Gastroesophageal sphincter (tissue), 4 donors: ENCODE results near the gene RRAS. TPM values are rescaled to one million over a fixed set of nuclear protein-coding genes. Genes with fewer than 3 reads are reported as not detected.

Experiments used
- ATAC-seq: fragments of 150-250 bp; one replicate; pipeline ENCODE4 v1.9.1; 2016; ENCODE audit warnings: mild to moderate bottlenecking, moderate library complexity
- H3K27ac ChIP-seq, 4 donors: fragments of 200-600 bp; sonication (generic) in 3 of 4; 1 replicate in 3 of 4; 2 replicates in 1 of 4; pipeline ENCODE4 v1.5.1; 2016 to 2019
- H3K27me3 ChIP-seq: fragments of 200-600 bp; sonication (generic); one replicate; pipeline ENCODE4 v1.5.1; 2019
- H3K36me3 ChIP-seq, 2 donors: fragments of 200-600 bp; sonication (generic); one replicate each; pipeline ENCODE4 v1.5.1; 2019; ENCODE audit warnings: control low read depth in 1 of 2
- H3K4me1 ChIP-seq, 3 donors: fragments of 200-600 bp; sonication (generic); 1 replicate in 2 of 3; 2 replicates in 1 of 3; pipeline ENCODE4 v1.5.1; 2016 to 2019; ENCODE audit warnings: control low read depth in 2 of 3
- H3K4me3 ChIP-seq, 2 donors: fragments of 200-600 bp; sonication (generic); one replicate each; pipeline ENCODE4 v1.5.1; 2019; ENCODE audit warnings: mild to moderate bottlenecking in 1 of 2, moderate library complexity in 1 of 2
- H3K9me3 ChIP-seq, 3 donors: fragments of 200-600 bp; sonication (generic); one replicate each; pipeline ENCODE4 v1.5.1; 2017 to 2019; ENCODE audit warnings: control low read depth in 2 of 3
- EP300 ChIP-seq: sonication (generic); formaldehyde crosslinking; IDR thresholded peaks from one replicate; pipeline ENCODE4 v1.6.1; 2017; ENCODE audit warnings: antibody characterized with exemption, mild to moderate bottlenecking
- POLR2A ChIP-seq, 2 donors: fragments of 450-650 bp; IDR thresholded peaks; one replicate each; pipeline ENCODE4 v1.6.1; 2017; ENCODE audit warnings: antibody characterized with exemption in 2 of 2, mild to moderate bottlenecking in 2 of 2, moderate library complexity in 1 of 2
- POLR2AphosphoS5 ChIP-seq: sonication (generic); formaldehyde crosslinking; IDR thresholded peaks from one replicate; pipeline ENCODE4 v1.6.1; 2017; ENCODE audit warnings: antibody characterized with exemption
- WGBS, 2 donors: methylation state at CpG; one replicate each; pipeline ENCODE4 v1.1.5; 2018; ENCODE audit warnings: low coverage in 1 of 2; 5-methylcytosine and 5-hydroxymethylcytosine counted together
- total RNA-seq, 4 donors: library from RNA; depleted of rRNA; stranded (reverse); fragments of >200 nt; gene quantifications; one replicate each; pipeline ENCODE4 v1.1.0, GENCODE V29; 2016
- TF ChIP-seq, protein P1 (sequence below), 4 experiments: fragments of 200-600 bp in 2 of 4; fragments of 450-650 bp in 2 of 4; sonication (generic) in 1 of 4; IDR thresholded peaks; one replicate each; pipeline ENCODE4 v1.5.1; 2017 to 2019; ENCODE audit warnings: antibody characterized with exemption in 4 of 4, mild to moderate bottlenecking in 2 of 4, moderate library complexity in 2 of 4

RRAS gene
- total RNA-seq, 4 donors from 2014 or later, result 100 to 162 (median 136) TPM

DNA sequence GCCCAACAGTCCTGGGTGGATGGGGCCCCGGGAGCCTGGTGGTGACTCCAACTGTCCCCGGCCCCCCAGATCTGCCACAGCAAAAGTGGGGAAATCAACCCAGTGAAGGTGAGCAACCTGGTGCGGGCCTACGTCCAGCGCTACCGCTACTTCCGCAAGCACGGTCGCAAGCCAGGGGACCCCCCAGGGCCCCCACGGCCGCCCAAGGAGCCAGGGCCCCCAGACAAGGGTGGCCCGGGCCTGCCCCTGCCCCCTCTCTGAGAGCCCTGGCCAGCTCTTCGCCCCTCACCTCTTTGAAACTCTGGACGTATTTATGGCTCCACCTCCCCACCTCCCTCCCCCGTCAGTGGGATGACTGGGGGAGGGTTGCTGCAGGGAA, 18.2 kb upstream of the RRAS start:
- WGBS, 2 donors, result no CpG with 5 or more reads among the region's 15 CpGs
- no peaks in the 10 kb centered on the region for H3K27me3 ChIP-seq
- H3K36me3 ChIP-seq, result peaks cover 0 to 100% of the 10 kb centered on the region in 2 donors
- no peak overlapping the region for H3K27ac ChIP-seq
- no peak for ATAC-seq
- no peak overlapping the region for H3K4me3 ChIP-seq
- peaks cover 0 to 4% (median 0%) of the 10 kb centered on the region in 3 donors for H3K4me1 ChIP-seq
- TF ChIP-seq, protein P1, sequence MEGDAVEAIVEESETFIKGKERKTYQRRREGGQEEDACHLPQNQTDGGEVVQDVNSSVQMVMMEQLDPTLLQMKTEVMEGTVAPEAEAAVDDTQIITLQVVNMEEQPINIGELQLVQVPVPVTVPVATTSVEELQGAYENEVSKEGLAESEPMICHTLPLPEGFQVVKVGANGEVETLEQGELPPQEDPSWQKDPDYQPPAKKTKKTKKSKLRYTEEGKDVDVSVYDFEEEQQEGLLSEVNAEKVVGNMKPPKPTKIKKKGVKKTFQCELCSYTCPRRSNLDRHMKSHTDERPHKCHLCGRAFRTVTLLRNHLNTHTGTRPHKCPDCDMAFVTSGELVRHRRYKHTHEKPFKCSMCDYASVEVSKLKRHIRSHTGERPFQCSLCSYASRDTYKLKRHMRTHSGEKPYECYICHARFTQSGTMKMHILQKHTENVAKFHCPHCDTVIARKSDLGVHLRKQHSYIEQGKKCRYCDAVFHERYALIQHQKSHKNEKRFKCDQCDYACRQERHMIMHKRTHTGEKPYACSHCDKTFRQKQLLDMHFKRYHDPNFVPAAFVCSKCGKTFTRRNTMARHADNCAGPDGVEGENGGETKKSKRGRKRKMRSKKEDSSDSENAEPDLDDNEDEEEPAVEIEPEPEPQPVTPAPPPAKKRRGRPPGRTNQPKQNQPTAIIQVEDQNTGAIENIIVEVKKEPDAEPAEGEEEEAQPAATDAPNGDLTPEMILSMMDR (IDR thresholded peaks at IDR 0.05), result no peak
- TF ChIP-seq POLR2A (IDR thresholded peaks at IDR 0.05) (no peak), POLR2AphosphoS5 (no peak), EP300 (no peak)
- no peaks in the 10 kb centered on the region for H3K9me3 ChIP-seq

DNA sequence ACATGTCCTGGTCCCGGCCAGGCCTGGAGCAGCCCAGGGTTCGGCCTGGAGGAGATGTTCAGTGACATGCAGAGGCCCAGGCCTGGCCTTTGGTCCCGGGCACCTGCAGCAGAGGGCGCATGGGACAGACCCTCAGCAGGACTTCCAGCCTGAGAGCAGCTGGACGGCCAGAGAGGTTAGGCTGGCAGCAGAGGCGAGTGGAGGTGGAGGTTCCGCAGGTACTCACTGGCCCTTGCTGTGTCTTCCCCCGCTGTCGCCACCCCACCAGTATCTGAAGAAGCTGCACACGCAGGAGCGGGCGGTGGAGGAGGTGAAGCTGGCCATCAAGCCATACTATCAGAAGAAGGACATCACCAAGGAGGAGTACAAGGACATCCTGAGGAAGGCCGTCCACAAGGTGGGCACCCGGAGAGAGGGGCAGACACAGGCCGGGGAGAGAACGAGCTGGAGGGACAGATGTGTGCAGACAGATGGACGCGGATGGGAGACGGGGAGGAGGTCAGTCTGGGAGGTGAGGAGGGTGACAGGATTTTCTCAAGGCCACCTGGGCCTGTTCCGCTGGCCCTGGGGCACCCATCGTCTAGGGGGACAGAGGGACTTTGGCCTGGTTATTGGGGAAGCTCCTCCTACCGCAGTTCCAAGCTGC, 17.7 kb upstream of the RRAS start:
- peaks cover 0 to 100% of the 10 kb centered on the region in 2 donors for H3K36me3 ChIP-seq
- ATAC-seq, result no peak
- H3K9me3 ChIP-seq, result no peaks in the 10 kb centered on the region
- TF ChIP-seq POLR2AphosphoS5 (no peak), POLR2A (IDR thresholded peaks at IDR 0.05) (no peak), EP300 (no peak)
- TF ChIP-seq, protein P1 (IDR thresholded peaks at IDR 0.05), result no peak
- H3K4me1 ChIP-seq, result no peaks in the 10 kb centered on the region
- H3K27me3 ChIP-seq, result no peaks in the 10 kb centered on the region
- no peak overlapping the region for H3K4me3 ChIP-seq
- H3K27ac ChIP-seq, result no peak overlapping the region
- 81 to 83% methylated on average over 6 to 12 of the region's 22 CpGs for WGBS, 2 donors

DNA sequence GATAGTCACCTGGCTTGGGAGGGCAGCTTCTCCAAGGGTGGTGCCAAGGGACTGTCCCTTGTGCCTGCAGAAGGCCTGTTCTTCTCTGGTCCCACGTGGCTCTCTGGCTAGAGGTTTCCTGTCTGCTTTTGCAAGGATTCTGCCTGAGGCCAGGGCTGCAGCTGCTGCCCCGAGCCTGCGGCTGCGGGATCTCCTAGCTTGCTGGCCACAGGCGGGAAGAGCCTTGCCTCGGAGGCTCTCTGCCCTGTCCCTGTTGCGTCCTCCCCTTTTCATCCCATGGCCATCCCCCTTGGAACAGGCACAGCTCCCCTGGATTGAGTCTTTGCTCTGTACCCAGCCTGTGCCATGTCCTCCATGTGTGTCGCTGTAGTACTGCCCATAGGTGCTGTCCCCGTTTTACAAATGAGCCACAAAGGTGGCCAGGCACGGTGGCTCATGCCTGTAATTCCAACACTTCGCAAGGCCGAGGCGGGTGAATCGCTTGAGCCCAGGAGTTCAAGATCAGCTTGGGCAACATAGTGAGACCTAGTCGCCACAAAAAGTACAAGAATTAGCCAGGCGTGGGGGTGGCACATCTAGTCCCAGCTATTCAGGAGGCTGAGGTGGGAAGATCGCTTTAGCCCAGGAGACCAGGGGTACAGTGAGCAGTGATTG, 16.6 kb upstream of the RRAS start:
- 70 to 100% methylated on average over 4 to 5 of the region's 17 CpGs for WGBS, 2 donors
- Histone ChIP-seq H3K4me3 (no peak overlapping the region), H3K4me1 (no peaks in the 10 kb centered on the region), H3K27ac (no peak overlapping the region), H3K27me3 (no peaks in the 10 kb centered on the region), H3K9me3 (no peaks in the 10 kb centered on the region), H3K36me3 (peaks cover 0 to 100% of the 10 kb centered on the region in 2 donors)
- no peak for TF ChIP-seq EP300
- TF ChIP-seq, protein P1 (IDR thresholded peaks at IDR 0.05), result no peak
- no peak for TF ChIP-seq POLR2AphosphoS5
- no peak for TF ChIP-seq POLR2A (IDR thresholded peaks at IDR 0.05)
- no peak for ATAC-seq

DNA sequence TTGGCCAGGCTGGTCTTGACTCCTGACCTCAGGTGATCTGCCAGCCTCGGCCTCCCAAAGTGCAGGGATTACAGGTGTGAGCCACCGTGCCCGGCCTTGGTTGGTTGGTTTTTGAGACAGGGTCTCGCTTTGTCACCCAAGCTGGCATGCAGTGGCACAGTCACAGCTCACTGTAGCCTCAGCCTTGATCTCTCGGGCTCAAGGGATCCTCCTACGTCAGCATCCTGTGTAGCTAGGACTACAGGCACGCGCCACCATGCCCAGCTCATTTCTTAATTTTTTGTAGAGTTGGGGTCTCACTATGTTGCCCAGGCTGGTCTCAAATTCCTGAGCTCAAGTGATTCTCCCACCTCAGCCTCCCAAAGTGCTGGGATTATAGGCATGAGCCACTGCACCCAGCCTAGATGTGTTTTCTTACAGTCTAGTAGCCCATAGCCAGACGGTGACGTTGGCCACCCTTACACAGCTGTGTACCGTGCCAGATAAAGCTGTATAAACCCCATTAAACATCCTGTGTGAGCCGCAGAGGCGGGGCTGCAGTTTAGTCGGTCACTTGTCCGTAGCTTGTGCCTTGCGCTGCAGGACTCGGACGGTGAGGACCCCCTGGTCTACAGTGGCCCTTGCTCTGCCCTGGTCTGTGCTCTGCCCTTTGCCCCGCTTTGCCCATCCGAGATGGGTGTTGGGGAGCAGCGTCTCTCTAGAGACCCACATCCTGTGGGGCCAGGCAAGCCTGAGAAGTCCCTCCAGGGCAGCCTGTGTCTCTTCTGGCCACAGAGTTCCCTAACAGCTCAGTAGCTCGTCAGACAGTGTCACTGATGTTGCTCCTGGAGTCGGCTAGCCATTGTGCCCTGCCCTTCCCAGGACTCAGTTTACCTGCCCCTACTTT, 15.9 kb upstream of the RRAS start:
- ATAC-seq, result no peak
- Histone ChIP-seq H3K36me3 (peaks cover 0 to 100% of the 10 kb centered on the region in 2 donors), H3K27me3 (no peaks in the 10 kb centered on the region), H3K4me3 (no peak overlapping the region), H3K9me3 (no peaks in the 10 kb centered on the region), H3K27ac (no peak overlapping the region), H3K4me1 (no peaks in the 10 kb centered on the region)
- TF ChIP-seq, protein P1 (IDR thresholded peaks at IDR 0.05), result no peak
- no peak for TF ChIP-seq POLR2AphosphoS5
- no peak for TF ChIP-seq EP300
- no peak for TF ChIP-seq POLR2A (IDR thresholded peaks at IDR 0.05)
- 90 to 100% methylated on average over 2 of the region's 23 CpGs for WGBS, 2 donors
